Gastroesophageal sphincter (tissue), 4 donors: Measurements from ENCODE around the gene TOX2. TPM values are rescaled to one million over a fixed set of nuclear protein-coding genes. Genes with fewer than 3 reads are reported as not detected.
A peak's percentile ranks its signal among the peaks of the same experiment; 100 is the strongest.

ENCODE experiments used
- ATAC-seq: fragments of 150-250 bp; one replicate; pipeline ENCODE4 v1.9.1; 2016; ENCODE audit warnings: mild to moderate bottlenecking, moderate library complexity
- H3K27ac ChIP-seq, 4 donors: fragments of 200-600 bp; sonication (generic) in 3 of 4; 1 replicate in 3 of 4; 2 replicates in 1 of 4; pipeline ENCODE4 v1.5.1; 2016 to 2019
- H3K27me3 ChIP-seq: fragments of 200-600 bp; sonication (generic); one replicate; pipeline ENCODE4 v1.5.1; 2019
- H3K36me3 ChIP-seq, 2 donors: fragments of 200-600 bp; sonication (generic); one replicate each; pipeline ENCODE4 v1.5.1; 2019; ENCODE audit warnings: control low read depth in 1 of 2
- H3K4me1 ChIP-seq, 3 donors: fragments of 200-600 bp; sonication (generic); 1 replicate in 2 of 3; 2 replicates in 1 of 3; pipeline ENCODE4 v1.5.1; 2016 to 2019; ENCODE audit warnings: control low read depth in 2 of 3
- H3K4me3 ChIP-seq, 2 donors: fragments of 200-600 bp; sonication (generic); one replicate each; pipeline ENCODE4 v1.5.1; 2019; ENCODE audit warnings: mild to moderate bottlenecking in 1 of 2, moderate library complexity in 1 of 2
- H3K9me3 ChIP-seq, 3 donors: fragments of 200-600 bp; sonication (generic); one replicate each; pipeline ENCODE4 v1.5.1; 2017 to 2019; ENCODE audit warnings: control low read depth in 2 of 3
- CTCF ChIP-seq, 4 experiments: fragments of 200-600 bp in 2 of 4; fragments of 450-650 bp in 2 of 4; sonication (generic) in 1 of 4; IDR thresholded peaks; one replicate each; pipeline ENCODE4 v1.5.1; 2017 to 2019; ENCODE audit warnings: antibody characterized with exemption in 4 of 4, mild to moderate bottlenecking in 2 of 4, moderate library complexity in 2 of 4
- EP300 ChIP-seq: sonication (generic); formaldehyde crosslinking; IDR thresholded peaks from one replicate; pipeline ENCODE4 v1.6.1; 2017; ENCODE audit warnings: antibody characterized with exemption, mild to moderate bottlenecking
- POLR2A ChIP-seq, 2 donors: fragments of 450-650 bp; IDR thresholded peaks; one replicate each; pipeline ENCODE4 v1.6.1; 2017; ENCODE audit warnings: antibody characterized with exemption in 2 of 2, mild to moderate bottlenecking in 2 of 2, moderate library complexity in 1 of 2
- POLR2AphosphoS5 ChIP-seq: sonication (generic); formaldehyde crosslinking; IDR thresholded peaks from one replicate; pipeline ENCODE4 v1.6.1; 2017; ENCODE audit warnings: antibody characterized with exemption
- WGBS, 2 donors: methylation state at CpG; one replicate each; pipeline ENCODE4 v1.1.5; 2018; ENCODE audit warnings: low coverage in 1 of 2; 5-methylcytosine and 5-hydroxymethylcytosine counted together
- total RNA-seq, 4 donors: library from RNA; depleted of rRNA; stranded (reverse); fragments of >200 nt; gene quantifications; one replicate each; pipeline ENCODE4 v1.1.0, GENCODE V29; 2016

TOX2 gene
- total RNA-seq, 4 donors from 2014 or later: 16.4 to 47.8 (median 40.3) TPM

- H3K27me3 ChIP-seq: no peaks in the 10 kb centered on the region
- peak overlapping the region in 3 of 4 donors; percentile 2 to 53 (median 51) for H3K27ac ChIP-seq
- peaks cover 0 to 43% (median 0%) of the 10 kb centered on the region in 3 donors for H3K4me1 ChIP-seq
- H3K36me3 ChIP-seq: no peaks in the 10 kb centered on the region
- H3K4me3 ChIP-seq: no peak overlapping the region
- 70 to 75% methylated on average over 4 to 13 of the region's 15 CpGs for WGBS, 2 donors
- TF ChIP-seq CTCF (IDR thresholded peaks at IDR 0.05) (no peak), POLR2AphosphoS5 (no peak), POLR2A (IDR thresholded peaks at IDR 0.05) (no peak), EP300 (no peak)
- H3K9me3 ChIP-seq: no peaks in the 10 kb centered on the region
- peak; percentile 46 for ATAC-seq
These were observed 172.6 kb downstream of the TOX2 start for GRCh38 chr20:44087051-44087856.

- no peak for TF ChIP-seq POLR2A (IDR thresholded peaks at IDR 0.05)
- no peak for TF ChIP-seq POLR2AphosphoS5
- no peak for TF ChIP-seq CTCF (IDR thresholded peaks at IDR 0.05)
- no peak for TF ChIP-seq EP300
- WGBS, 2 donors: 0% methylated on average over 1 of the region's 4 CpGs; no CpG with 5 or more reads in 1 of the 2 donors
- no peak overlapping the region for H3K4me3 ChIP-seq
- H3K9me3 ChIP-seq: no peaks in the 10 kb centered on the region
- peak overlapping the region in 2 of 4 donors; percentile 51 to 53 for H3K27ac ChIP-seq
- peaks cover 0 to 44% (median 0%) of the 10 kb centered on the region in 3 donors for H3K4me1 ChIP-seq
- no peaks in the 10 kb centered on the region for H3K36me3 ChIP-seq
- H3K27me3 ChIP-seq: no peaks in the 10 kb centered on the region
- no peak for ATAC-seq
These were observed 173.1 kb downstream of the TOX2 start for GRCh38 chr20:44087857-44088120.

GRCh38 chr20:44089987-44090674, 175.5 kb downstream of the TOX2 start:
- ATAC-seq: no peak
- no peaks in the 10 kb centered on the region for H3K9me3 ChIP-seq
- H3K27me3 ChIP-seq: no peaks in the 10 kb centered on the region
- peaks cover 0 to 37% (median 0%) of the 10 kb centered on the region in 3 donors for H3K4me1 ChIP-seq
- 61 to 95% methylated on average over 3 to 4 of the region's 7 CpGs for WGBS, 2 donors
- H3K4me3 ChIP-seq: no peak overlapping the region
- no peaks in the 10 kb centered on the region for H3K36me3 ChIP-seq
- no peak for TF ChIP-seq CTCF (IDR thresholded peaks at IDR 0.05)
- TF ChIP-seq POLR2A (IDR thresholded peaks at IDR 0.05): no peak
- no peak for TF ChIP-seq EP300
- TF ChIP-seq POLR2AphosphoS5: no peak
- H3K27ac ChIP-seq: no peak overlapping the region

GRCh38 chr20:44091026-44091425, 176.4 kb downstream of the TOX2 start:
- no peak overlapping the region for H3K4me3 ChIP-seq
- H3K36me3 ChIP-seq: no peaks in the 10 kb centered on the region
- no peaks in the 10 kb centered on the region for H3K27me3 ChIP-seq
- no peaks in the 10 kb centered on the region for H3K9me3 ChIP-seq
- TF ChIP-seq POLR2A (IDR thresholded peaks at IDR 0.05): no peak
- no peak for TF ChIP-seq EP300
- TF ChIP-seq POLR2AphosphoS5: no peak
- TF ChIP-seq CTCF (IDR thresholded peaks at IDR 0.05): no peak
- no peak overlapping the region for H3K27ac ChIP-seq
- no peak for ATAC-seq
- H3K4me1 ChIP-seq: peaks cover 0 to 37% (median 0%) of the 10 kb centered on the region in 3 donors
- WGBS, 2 donors: 75% methylated on average over 3 of the region's 4 CpGs; no CpG with 5 or more reads in 1 of the 2 donors
